D721Med (cell line): Measurements from ENCODE around the gene XXYLT1.

Experiments
- DNase-seq: peaks from one replicate; pipeline ENCODE4 v3.0.0; 2011; ENCODE audit warnings: low spot score; ENCODE audit not compliant: insufficient read length
- FAIRE-seq: peaks from 2 replicates; lab custom pipeline; 2011; peaks lifted over from hg19 to GRCh38; lab: Jason Lieb, UNC
- TF ChIP-seq, protein P1 (sequence below): IDR thresholded peaks from 2 replicates; pipeline ENCODE4 v1.5.1; 2012; ENCODE audit warnings: mild to moderate bottlenecking, control low read depth; ENCODE audit not compliant: insufficient read depth; ENCODE audit errors: missing control alignments

Gene XXYLT1

DNA sequence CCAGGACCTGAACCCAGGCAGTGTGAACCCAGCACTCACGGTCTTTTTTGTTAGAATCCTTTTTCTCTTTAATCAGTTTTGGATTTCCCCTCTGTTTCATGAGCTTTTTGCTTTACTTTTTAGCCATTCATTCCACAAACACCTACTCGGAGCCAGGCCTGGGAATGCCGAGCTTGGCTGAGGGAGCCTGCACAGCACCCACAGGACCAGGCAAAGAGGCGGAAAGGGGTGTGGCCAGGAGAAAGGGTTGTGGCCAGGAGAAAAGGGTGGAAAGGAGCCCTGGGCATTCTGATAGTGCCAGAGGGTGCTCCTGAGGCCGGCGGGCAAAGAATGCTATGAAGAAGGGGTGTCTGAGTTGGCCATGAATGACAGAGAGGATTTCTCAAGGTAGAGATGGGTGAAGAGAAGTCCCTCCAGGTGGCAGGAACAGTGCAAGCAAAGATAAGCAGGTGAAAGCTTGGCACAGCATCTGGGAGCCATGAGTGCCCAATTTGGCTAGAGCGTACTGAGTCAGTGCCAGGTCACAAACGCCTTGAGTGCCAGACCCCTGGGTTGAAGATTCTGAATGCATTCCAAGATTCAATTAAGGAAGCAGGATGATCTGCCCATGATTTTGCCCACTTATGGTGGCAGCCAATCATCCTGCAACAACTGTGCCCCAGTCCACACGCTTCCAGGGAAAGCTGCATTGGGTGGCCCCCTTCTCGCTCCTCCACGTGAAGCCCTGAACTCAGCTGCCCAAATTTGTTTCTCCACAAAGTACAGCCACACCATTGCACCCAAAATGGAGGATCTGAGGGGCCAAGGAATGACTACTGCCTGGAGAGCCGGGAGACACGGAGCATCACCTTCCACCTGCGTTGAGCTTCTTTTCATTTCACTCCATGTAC lies 157.2 kb downstream of the XXYLT1 start:
- no peak for DNase-seq
- TF ChIP-seq, protein P1, sequence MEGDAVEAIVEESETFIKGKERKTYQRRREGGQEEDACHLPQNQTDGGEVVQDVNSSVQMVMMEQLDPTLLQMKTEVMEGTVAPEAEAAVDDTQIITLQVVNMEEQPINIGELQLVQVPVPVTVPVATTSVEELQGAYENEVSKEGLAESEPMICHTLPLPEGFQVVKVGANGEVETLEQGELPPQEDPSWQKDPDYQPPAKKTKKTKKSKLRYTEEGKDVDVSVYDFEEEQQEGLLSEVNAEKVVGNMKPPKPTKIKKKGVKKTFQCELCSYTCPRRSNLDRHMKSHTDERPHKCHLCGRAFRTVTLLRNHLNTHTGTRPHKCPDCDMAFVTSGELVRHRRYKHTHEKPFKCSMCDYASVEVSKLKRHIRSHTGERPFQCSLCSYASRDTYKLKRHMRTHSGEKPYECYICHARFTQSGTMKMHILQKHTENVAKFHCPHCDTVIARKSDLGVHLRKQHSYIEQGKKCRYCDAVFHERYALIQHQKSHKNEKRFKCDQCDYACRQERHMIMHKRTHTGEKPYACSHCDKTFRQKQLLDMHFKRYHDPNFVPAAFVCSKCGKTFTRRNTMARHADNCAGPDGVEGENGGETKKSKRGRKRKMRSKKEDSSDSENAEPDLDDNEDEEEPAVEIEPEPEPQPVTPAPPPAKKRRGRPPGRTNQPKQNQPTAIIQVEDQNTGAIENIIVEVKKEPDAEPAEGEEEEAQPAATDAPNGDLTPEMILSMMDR: no peak
- no peak for FAIRE-seq

DNA sequence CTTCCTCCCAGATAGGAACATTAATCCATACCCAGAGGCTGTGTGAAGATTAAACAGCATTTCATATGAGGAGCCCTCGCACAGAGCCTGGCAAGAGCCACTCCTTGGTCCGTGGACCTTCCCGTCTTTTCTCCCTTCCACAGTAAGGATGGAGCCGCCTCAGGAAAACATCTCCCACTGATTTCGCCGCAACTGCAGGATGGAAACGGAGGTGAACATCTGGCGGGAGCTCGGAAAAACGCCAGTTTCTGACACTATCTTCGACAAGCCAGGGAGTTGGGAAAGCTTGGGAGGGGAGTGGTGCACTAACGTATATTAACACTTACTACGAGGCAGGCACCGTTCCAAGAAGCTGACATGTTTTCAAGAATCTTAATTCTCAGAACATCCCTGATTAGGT lies 157.9 kb downstream of the XXYLT1 start:
- FAIRE-seq (no peak), DNase-seq (no peak)
- TF ChIP-seq, protein P1: no peak

DNA sequence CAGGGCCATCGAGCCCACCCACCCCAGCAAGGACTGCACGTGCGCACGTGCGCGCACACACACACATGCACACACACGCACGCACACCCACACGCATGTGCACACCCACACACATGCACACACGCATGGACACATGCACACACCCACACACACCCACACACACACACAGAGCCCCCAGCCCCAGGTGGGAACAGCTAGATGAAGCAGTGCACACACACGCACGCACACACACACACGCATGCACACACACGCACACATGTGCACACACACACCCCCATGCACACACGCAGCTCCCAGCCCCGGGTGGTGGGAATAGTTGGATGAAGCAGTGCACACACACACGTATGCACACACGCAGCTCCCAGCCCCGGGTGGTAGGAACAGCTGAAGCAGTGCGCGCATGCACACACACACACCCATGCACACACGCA lies 158.6 kb downstream of the XXYLT1 start:
- DNase-seq (no peak), FAIRE-seq (no peak)
- TF ChIP-seq, protein P1: no peak

DNA sequence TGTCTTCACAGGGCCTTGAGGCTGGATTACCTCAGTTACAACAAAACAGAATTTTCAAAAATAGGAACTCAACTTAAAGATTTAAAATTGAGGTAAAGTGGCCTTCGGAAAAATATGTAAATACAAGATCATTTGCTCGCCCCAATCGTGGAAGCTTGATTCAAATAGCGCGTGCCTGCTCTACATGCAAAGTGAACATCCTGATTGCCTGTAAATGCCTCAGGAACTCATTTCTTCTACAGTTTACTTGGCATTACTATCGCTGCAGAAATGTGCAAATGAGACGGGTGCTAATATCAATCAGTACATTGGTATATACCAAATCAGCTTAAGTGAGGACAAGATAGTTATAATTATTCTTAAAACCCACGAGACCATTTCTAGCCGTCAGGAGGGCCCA lies 159.2 kb downstream of the XXYLT1 start:
- no peak for DNase-seq
- no peak for FAIRE-seq
- TF ChIP-seq, protein P1: no peak

DNA sequence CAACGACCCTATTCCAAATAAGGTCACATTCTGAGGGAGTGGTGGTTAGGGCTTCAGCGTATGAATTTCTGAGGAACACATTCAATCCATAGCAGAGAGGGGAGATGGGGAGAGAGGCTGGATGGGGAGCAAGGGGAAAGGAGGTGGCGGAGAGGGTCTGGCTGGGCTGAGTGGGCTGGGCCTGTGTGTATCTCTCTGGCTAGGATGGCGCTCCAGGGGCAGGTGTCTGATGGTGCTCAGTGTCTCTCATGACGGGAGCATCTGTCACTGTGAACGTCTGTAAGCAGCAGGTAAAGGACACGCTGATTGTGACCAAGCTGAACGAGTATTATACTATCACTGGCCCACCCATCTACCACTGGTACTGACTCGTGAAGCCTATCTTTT lies 159.6 kb downstream of the XXYLT1 start:
- FAIRE-seq: no peak
- TF ChIP-seq, protein P1: no peak

DNA sequence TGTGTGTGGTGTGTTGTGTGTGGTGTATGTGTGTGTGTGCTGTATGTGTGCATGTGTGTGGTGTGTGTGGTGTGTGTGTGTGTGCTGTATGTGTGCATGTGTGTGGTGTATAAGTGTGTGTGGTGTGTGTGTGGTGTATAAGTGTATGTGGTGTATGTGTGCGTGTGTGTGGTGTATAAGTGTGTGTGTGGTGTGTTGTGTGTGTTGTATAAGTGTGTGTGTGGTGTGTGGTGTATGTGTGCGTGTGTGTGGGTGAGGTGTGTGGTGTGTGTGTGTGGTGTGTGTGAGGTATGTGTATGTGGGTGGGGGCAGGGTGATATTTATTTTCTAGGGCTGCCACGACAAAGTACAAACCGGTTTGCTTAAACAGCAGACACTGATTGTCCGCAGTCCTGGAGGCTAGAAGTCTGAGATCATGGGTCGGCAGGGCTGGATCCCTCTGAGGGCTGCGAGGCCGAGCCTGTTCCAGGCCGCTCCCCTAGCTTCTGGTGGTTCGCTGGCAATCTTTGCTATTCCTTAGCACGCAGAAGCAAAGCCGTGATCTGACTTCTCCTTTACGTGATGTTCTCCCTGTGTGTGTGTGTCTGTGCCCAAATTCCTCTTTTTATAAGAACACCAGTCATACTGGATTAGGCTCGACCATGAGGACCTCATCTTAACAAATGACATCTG lies 160.2 kb downstream of the XXYLT1 start:
- no peak for DNase-seq
- no peak for FAIRE-seq
- TF ChIP-seq, protein P1: no peak

More for the DNA sequence above, 159.6 kb downstream of the XXYLT1 start:
- no peak for DNase-seq
